ENCODE measurements around the gene CXCL11. TPM values are rescaled to one million over a fixed set of nuclear protein-coding genes. Genes with fewer than 3 reads are reported as not detected.

Gene CXCL11
- total RNA-seq, 2 experiments from 2014 or later = not detected

DNA sequence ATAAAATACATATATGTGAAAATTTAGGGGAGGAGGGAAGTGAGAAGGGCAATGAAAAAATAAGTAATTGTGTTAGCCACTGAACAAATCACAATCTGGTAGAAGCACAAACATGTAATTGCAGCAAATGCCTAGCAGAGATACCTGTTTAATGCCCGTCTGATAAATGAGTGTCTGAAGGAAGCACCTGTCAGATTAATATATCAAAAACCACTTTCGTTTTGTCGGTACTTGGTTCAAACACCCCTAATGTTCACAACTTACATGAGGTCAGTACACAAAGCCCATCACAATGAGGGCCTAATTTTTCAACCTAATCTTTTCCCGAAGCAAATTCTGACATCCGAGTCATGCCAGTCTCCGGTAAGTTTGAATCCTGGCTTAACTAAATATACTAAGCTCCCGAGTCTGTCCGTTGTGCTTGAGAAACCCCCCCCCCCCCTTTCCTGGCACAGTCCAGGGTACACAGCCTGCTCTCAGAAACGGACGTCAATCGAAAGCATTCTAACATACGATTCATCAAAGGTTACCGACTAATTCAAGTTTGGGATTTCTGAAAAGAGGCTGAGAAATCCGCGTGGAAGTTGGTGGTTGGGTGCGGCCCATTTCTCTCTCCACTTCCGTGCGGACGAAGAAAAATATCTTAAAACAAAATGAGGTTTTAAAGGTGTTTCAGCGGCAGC is 45.9 kb downstream of the CXCL11 start:
- DNase-seq = no peak
- peaks cover 2% of the 10 kb centered on the region for H3K27me3 Mint-ChIP-seq
- H3K27ac Mint-ChIP-seq = peak overlapping the region; percentile 94
- POLR2A ChIA-PET = interaction anchor here (0.6 kb wide), 1 partner anchor 15 kb away, joined by 4 read pairs; no protein-coding TSS in a partner anchor
- peak overlapping the region; percentile 90 for H3K4me3 Mint-ChIP-seq
- peaks cover 18% of the 10 kb centered on the region for H3K36me3 Mint-ChIP-seq (ENCODE audit: low read depth)
- no peaks in the 10 kb centered on the region for H3K9me3 Mint-ChIP-seq
- CTCF ChIA-PET = interaction anchor here (0.6 to 1.2 kb wide), 3 partner anchors 22 to 159 kb away, joined by 3 to 4 read pairs (median 3); partner anchors contain the start of gene NUP54
- peaks cover 35% of the 10 kb centered on the region for H3K4me1 Mint-ChIP-seq

GRCh38 chr4:75985116-75985515 is 50.8 kb downstream of the CXCL11 start:
- no peak for DNase-seq
- ChIA-PET CTCF (interaction anchor here (1.4 kb wide), 2 partner anchors 14 to 100 kb away, joined by 3 to 5 read pairs; no protein-coding TSS in a partner anchor), POLR2A (no interaction called here)
- H3K9me3 Mint-ChIP-seq = peaks cover 5% of the 10 kb centered on the region
- H3K4me3 Mint-ChIP-seq = no peak overlapping the region
- peaks cover 41% of the 10 kb centered on the region for H3K36me3 Mint-ChIP-seq (ENCODE audit: low read depth)
- H3K4me1 Mint-ChIP-seq = peaks cover 29% of the 10 kb centered on the region
- no peaks in the 10 kb centered on the region for H3K27me3 Mint-ChIP-seq
- H3K27ac Mint-ChIP-seq = no peak overlapping the region

Other genes with a start within 250 kb of the CXCL11 start
- gene PPEF2, start 133.6 kb downstream of the CXCL11 start, total RNA-seq = under 1 TPM; 0.10 to 0.12 TPM
- 10 to 100 TPM; 39.6 to 41.1 TPM for gene NAAA, start 95.1 kb downstream of the CXCL11 start, total RNA-seq
- 10 to 100 TPM; 48.2 to 59.6 TPM for gene SDAD1, start 45.1 kb downstream of the CXCL11 start, total RNA-seq
- under 1 TPM in 1 of 2 experiments, not detected in 1; 0.15 TPM for gene CXCL9, start 28.6 kb downstream of the CXCL11 start, total RNA-seq
- gene CXCL10, start 12.6 kb downstream of the CXCL11 start, total RNA-seq = under 1 TPM; 0.27 to 0.40 TPM
- gene ART3, start 38.6 kb upstream of the CXCL11 start, total RNA-seq = not detected
- 10 to 100 TPM; 50.3 to 52.5 TPM for gene NUP54, start 112.3 kb upstream of the CXCL11 start, total RNA-seq
- 10 to 100 TPM; 17.0 to 17.8 TPM for gene SCARB2, start 177.8 kb upstream of the CXCL11 start, total RNA-seq
- under 1 TPM in 1 of 2 experiments, not detected in 1; 0.17 TPM for gene FAM47E, start 215.7 kb upstream of the CXCL11 start, total RNA-seq